DMS153 (cell line): Measurements from ENCODE around the gene NR3C1.
"Not testable (repeated sequence)": the region's sequence is repeated elsewhere in the genome, so short reads cannot be mapped to it uniquely, and the experiment has no call there.

ENCODE experiments used
- DNase-seq: peaks from one replicate; lab custom pipeline; 2025; lab: John Stamatoyannopoulos, UW

NR3C1 gene

DNA sequence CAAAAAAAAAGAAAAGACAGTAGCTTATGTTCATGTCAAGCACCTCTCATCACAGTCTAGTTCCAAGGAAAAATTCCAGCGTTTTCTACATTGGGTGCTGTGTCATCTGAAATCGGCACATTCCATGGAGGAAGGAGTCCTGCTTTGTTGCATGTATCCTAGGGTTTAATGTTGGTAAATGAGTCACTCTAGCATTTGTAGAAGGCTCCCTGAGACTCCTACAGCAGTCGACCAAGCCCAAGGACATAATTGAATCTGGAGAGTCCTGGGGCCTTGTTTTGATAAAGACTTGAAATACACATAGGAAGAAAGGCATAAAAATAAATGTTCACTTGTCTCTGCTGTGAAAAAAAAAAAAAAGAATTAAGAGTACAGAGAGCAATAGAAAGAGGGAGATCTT, 69.1 kb downstream of the NR3C1 start:
- not testable (repeated sequence) for DNase-seq

- DNase-seq = no peak
Observed at GRCh38 chr5:143331956-143332355, 71.5 kb downstream of the NR3C1 start.

DNA sequence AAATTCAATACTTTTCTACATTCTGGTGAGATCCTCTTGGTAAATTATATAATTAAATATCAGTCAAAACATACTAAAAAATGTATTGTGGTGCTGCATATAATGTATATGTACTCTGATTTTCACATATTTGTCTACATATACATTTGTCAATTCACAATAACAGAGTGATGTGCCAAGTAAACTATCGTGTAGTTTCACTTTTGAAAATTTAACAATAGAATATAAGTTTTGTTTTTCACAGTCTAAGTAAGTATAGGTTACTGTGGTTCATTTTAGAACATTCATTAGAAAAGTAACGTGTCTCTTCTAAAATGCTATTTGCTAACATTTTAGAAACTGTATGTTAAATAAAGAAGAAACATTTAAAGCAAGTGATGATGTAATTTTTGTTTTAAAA, 73.6 kb downstream of the NR3C1 start:
- DNase-seq = no peak

DNA sequence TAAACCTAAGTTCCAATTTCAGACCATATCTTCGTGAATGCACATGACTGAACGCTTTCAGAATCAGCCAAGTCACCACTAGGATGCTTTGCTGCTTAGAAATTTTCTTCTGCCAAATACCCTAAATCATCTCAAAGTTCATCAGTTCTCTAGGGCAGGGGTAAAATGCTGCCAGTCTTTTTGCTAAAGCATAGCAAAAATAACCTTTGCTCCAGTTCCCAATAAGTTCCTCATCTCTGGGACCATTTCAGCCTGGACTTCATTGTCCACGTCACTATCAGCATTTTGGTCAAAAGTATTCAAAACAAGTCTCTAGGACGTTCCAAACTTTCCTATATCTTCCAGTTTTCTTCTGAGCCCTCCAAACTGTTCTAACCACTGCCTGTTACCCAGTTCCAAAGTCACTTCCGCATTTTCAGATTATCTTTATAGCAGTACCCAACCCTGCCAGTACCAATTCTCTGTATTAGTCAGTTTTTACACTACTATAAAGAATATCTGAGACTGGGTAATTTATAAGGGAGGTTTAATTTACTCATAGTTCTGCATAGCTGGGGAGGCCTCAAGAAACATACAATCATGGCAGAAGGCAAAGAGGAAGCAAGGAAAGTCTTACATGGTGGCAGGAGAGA, 74.8 kb downstream of the NR3C1 start:
- no peak for DNase-seq

GRCh38 chr5:143325086-143325485, 78.4 kb downstream of the NR3C1 start:
- DNase-seq = not testable (repeated sequence)

DNA sequence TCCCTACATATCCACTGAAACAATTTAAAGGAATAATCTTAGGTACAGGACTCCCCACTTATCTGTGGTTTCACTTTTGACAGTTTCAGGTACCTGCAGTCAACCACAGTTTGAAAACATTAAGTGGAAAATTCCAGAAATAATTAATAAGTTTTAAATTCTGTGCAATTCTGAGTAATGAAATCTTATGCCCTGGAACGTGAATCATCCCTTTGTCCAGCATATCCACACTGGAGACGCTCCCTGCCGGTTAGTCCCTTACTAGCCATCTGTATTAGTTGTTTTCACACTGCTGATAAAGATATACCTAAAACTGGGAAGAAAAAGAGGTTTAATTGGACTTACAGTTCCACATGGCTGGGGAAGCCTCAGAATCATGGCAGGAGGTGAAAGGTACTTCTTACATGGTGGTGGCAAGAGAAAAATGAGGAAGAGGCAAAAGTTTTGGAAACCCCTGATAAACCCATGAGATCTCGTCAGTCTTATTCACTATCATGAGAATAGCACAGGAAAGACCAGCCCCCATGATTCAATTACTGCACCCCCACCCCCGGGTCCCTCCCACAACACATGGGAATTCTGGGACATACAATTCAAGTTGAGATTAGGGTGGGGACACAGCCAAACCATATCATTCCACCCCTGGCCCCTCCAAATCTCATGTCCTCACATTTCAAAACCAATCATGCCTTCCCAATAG, 80.4 kb downstream of the NR3C1 start:
- not testable (repeated sequence) for DNase-seq

DNA sequence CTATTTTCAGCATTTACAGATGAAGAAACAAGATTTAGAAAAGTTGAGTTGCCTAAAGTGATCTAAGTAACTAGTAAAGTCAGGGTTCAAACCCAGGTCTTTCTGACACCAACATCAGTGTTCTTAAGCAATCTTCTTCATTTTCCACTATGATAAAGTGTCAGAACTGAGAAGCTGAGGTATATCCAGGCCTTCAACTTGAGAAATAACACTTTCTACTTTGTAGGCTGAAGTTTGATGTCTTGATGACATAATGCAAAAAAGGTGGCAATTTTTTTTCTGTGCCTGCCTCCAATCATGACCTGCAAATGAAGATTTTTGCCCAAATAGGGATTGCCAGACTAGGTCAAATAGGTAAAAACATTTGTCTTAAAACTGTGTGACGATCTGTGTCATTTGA, 81.3 kb downstream of the NR3C1 start:
- DNase-seq = no peak

GRCh38 chr5:143319437-143320227, 83.9 kb downstream of the NR3C1 start:
- no peak for DNase-seq

GRCh38 chr5:143318833-143319232, 84.7 kb downstream of the NR3C1 start:
- DNase-seq = no peak

- DNase-seq = no peak
Observed at GRCh38 chr5:143318270-143318669, 85.2 kb downstream of the NR3C1 start.

- DNase-seq = no peak
Observed at GRCh38 chr5:143316844-143317631, 86.4 kb downstream of the NR3C1 start.

GRCh38 chr5:143316337-143316736, 87.1 kb downstream of the NR3C1 start:
- no peak for DNase-seq

GRCh38 chr5:143315929-143316328, 87.6 kb downstream of the NR3C1 start:
- no peak for DNase-seq

DNA sequence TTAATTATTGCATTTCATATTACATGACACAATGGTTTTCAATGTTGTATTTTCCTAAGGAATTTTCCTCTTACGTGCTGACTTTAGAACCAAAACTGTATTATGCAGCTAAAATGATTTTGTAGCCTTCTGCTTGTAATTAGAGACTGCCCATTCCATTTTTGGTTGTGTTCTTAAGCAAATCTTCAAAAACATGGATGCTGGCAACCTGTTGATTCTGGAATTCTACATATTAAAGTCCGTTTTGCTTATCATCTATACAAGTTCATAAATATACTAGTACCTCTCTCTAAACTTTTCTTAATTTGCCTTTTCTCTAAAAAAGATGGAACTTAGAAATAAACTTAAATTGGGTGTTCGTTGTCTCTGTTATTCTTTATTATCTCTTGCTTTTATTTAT, 88.3 kb downstream of the NR3C1 start:
- DNase-seq = no peak

GRCh38 chr5:143314659-143315058, 88.8 kb downstream of the NR3C1 start:
- DNase-seq = no peak

DNA sequence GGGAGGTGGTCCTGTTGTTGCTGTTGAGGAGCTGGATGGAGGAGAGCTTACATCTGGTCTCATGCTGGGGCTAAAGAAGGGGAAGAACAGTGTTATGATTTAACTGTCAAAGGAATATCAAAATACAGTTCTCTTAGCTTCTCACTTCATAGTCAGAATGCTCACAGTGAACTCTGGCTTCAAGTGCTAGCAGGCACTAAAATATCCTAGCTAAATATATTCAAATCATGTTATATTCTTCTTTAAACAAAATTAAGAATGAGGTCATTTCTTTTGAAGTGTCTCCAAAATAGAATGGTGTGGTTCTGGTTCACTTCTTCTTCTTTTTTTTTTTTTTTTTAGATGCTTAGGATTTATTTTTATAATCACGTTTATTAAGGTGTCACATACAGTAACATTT, 89.4 kb downstream of the NR3C1 start:
- no peak for DNase-seq

GRCh38 chr5:143313298-143313852, 90.1 kb downstream of the NR3C1 start:
- no peak for DNase-seq

GRCh38 chr5:143312822-143313221, 90.7 kb downstream of the NR3C1 start:
- no peak for DNase-seq

DNA sequence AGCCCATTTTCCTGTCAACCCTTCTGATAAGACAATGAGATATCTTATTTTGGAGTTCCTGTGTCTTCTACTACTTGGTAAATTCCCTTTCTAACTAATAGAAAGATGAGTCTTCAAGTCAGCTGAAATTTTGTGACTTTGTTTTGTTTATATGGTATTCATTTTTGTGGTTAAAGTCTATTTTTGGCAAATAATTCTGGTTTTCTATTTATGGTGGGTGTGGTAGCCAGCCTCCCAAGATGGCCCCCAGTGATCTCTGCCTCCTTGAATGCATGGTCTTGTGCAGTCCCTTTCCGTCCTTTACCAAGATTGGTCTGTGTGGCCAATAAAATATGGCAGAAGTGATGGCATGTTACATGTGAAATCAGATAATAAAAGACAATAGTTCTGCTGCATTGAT, 91.5 kb downstream of the NR3C1 start:
- no peak for DNase-seq

GRCh38 chr5:143311428-143311827, 92.1 kb downstream of the NR3C1 start:
- no peak for DNase-seq

DNA sequence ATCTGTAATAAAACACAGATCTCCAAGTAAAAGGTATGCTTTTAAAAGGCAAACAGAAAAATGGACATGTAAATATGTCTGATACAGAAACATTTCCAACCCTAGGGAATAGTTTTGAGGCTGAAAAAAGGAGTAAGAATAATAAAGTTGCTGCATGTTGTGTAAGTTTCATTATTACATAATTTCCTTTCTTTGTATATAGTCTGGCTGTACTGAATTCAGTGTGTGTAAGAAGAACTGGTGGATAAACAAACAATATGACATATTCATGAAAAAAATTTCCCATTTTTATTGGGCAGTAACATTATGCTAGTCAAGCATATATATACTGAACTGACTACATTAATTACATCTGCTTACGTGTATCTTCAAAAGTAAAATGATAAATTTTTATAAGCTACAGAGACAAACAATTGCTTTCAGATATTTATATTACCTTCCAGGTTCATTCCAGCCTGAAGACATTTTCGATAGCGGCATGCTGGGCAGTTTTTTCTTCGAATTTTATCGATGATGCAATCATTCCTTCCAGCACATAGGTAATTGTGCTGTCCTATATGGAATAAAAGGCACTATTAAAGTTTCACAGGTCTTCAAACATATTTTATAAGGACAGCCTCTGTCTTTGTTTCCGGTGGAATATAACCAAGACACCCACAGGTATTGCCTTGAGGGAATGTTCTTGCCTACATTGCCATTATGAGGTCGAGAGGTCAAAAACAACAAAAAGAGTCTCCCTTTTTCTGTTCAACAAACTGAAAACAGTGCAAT, 93.6 kb downstream of the NR3C1 start:
- DNase-seq = no peak
